C4-2B (cell line): ENCODE results near the gene MAEL.

ENCODE experiments used
- H3K27ac ChIP-seq: fragments of 450-650 bp; 2 replicates; pipeline ENCODE4 v1.5.1; 2017
- CTCF ChIP-seq: fragments of 450-650 bp; conservative IDR thresholded peaks from 2 replicates; pipeline ENCODE4 v1.5.1; 2017; ENCODE audit warnings: mild to moderate bottlenecking
- ZFX ChIP-seq: fragments of 450-650 bp; IDR thresholded peaks from 2 replicates; pipeline ENCODE4 v1.6.1; 2017

Gene MAEL

DNA sequence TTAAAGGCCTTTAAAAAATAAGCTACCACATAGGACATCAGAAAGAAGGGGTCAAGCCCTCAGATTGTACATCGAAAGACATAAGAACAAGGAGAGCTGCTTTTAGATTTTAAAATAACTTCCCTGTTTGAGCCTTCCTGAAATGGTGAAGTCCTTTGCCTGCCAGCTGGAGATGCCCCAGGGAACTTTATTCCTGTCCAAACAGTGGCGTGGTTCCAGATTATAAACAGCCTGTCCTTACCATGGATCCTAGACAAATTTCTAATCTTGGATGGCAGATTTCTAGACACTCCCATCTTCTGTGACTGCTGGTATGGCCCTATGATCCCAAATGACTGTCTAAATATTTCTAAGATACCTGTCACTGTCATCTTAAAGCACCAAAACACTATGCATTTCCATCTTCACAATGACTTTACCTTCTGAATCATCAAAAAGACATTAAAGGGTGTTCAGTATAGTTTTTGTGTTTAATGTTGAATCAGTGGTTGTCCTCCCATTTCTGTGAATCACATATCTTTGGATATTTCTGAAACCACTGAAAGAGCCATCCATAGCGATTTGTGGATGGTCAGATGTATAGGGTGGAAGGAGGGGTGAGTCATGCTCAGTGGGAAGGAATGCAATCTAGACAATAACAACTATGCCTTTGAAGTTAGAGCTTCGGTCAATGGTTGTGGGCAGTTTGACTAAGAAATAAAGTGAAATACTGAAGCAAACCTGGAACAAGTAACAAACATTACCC is 36.9 kb upstream of the MAEL start:
- TF ChIP-seq CTCF (no peak), ZFX (no peak)

DNA sequence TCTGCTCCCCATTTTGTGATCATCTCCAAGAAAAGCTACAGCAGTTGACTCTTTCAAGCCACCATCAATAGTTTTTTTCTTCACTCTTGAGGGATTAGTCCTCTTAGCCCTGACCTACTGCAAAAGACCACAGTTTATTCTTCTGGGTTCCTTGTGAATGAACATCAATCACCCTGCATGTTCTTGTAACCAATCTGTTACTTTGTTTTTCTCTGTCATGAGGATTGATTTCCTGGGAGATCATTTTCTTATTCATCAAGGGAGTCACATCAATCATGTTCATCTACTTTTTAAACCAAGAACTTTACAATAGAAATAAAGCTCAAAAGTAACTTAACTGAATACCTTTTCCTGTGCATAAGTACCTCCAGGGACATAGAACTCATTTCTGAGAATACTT is 35.6 kb upstream of the MAEL start:
- TF ChIP-seq CTCF, result no peak
- no peak for TF ChIP-seq ZFX
- H3K27ac ChIP-seq, result no peak overlapping the region

More for the DNA sequence above, 36.9 kb upstream of the MAEL start:
- no peak overlapping the region for H3K27ac ChIP-seq

DNA sequence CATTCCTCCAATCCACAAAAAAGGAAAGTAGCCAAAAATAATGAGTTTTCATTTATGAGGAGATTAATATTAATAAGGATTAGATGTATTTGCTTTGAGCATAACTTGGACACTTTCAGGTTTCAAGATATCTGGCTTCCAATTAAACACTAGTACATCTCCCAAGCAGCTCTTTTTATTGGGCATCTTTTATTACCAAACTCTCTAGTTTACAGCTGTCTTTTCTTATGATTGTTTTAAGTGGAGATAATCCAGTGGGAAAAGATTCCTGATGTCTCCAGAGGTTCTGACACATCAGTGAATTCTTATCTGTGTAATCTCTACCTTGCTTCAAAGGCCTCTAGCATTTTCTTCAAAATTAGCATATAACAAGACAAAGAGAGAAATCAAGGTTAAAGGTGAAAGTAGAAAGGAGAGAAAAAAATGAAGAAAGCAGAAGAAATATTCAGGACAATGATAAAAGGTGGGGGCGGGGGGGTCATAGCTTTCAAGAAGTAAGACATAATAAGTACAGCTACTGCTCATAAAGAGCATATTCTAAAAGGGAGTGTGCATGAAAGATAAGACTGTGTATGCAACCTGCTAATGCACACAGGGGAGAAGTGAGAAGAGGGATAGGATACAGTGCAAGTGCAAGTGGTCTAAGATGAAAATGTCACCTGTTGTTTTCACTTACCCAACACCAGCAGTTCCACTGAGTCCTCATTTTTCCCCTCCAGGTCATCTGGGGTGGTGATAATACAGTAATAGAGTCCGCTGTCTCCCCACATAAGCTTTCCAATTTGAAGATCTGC is 32.8 kb upstream of the MAEL start:
- H3K27ac ChIP-seq, result no peak overlapping the region
- TF ChIP-seq CTCF (no peak), ZFX (no peak)

DNA sequence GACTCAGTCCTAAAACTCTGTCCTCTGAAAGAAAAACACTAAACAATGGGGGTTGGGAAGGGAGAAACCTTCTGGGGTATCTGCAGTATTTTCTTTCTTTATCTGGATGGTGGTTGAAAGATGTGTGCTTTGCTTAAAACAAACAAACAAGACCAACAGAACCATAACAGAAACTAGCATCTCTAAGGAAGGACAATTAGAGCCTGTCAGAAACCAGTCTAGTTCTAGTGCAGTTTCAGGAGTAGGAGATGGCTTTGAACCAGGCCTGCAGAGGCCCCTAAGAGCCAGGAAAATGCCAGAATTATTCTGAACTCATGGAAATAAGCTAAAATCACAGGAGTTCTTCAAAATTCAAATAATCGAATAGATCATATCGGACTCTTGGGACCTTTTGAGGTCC is 32.2 kb upstream of the MAEL start:
- no peak overlapping the region for H3K27ac ChIP-seq
- TF ChIP-seq CTCF (no peak), ZFX (no peak)

DNA sequence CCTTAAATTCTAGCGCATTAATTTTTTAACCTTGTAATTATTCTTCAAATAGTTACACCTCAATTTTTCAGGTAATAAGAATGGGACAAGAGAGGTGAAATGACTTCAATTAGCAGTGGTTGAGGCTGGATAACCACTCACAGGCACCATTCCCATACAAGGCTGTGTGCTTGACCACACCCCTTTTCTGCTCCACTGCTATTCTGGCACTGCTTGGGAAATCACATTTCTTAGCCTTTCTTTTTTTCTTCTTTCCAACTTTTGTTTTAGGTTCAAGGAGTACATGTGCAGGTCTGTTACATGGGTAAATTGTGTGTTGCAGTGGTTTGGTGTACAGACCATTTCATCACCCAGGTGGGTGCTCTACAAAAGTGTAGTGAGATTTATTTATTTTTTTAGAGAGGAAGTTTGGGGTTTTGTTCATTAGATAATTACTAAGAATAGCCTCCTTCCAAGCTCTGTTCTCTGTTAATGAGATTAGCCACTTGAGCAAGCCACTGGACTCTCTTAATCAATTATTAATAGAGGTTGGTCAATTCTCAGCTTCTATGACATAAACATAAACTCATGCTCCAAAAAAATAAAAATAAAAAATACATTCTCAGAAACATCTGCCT is 28.1 kb upstream of the MAEL start:
- no peak overlapping the region for H3K27ac ChIP-seq
- TF ChIP-seq CTCF (no peak), ZFX (no peak)

GRCh38 chr1:166969074-166969677 is 19.9 kb upstream of the MAEL start:
- no peak overlapping the region for H3K27ac ChIP-seq
- TF ChIP-seq CTCF (no peak), ZFX (no peak)

GRCh38 chr1:166971252-166971651 is 17.8 kb upstream of the MAEL start:
- H3K27ac ChIP-seq, result no peak overlapping the region
- no peak for TF ChIP-seq CTCF
- TF ChIP-seq ZFX, result no peak
